WI38 (cell line): ENCODE data around the gene PIK3R3.
A peak's percentile ranks its signal among the peaks of the same experiment; 100 is the strongest.

Experiments used
- H3K4me3 ChIP-seq: 2 replicates; pipeline ENCODE4 v1.5.1; 2011; ENCODE audit warnings: low read depth, mild to moderate bottlenecking, control low read depth, low read length
- TF ChIP-seq, protein P1 (sequence below): IDR thresholded peaks from 2 replicates; pipeline ENCODE4 v1.5.1; 2012; ENCODE audit warnings: low read depth, mild to moderate bottlenecking, control low read depth, low read length

The PIK3R3 gene

DNA sequence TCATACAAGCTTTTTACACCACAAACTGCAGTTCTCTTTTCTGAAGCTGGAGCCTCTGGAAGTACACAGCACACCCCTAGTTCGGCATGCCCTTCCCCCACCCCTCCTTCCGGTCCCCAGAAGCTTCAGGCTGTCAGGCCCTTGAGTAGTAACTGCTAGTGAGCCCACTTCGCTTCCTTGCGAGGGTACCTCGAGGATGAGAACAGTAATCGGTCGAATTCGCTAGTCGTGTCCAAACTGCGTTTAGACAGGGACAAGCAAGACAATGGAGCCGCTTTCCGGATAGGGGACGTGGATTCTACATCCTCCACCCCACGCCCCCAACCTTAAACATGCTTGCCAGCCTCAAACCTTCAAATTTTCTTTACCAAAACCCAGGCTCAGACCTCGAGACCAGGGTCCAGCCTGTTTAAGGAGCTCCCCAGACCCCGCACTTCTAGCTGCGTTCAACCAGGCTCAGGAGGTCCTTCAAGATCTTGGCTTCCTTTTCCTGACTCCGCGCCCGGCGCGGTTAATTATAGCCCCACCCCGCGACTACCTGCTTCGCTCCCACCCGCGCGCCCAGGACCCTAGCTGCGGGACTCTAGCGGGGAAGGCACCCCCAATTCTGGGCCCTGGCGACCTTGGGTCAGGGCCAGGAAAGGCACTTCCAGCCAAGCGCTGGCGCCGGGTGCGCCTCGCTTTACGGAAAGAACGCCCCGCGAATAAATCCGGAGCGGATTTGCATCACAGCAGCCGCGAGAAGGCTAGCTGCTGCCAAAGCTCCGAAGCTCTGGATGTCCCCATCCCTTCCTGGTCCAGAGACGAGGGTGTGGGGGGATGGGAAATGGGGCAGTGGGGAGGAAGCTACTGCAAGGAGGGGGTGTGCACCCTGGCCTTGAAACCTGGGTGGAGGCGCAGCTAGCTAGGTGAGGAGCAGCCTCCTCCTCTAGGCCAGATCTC, 34.4 kb upstream of the PIK3R3 start:
- TF ChIP-seq, protein P1, sequence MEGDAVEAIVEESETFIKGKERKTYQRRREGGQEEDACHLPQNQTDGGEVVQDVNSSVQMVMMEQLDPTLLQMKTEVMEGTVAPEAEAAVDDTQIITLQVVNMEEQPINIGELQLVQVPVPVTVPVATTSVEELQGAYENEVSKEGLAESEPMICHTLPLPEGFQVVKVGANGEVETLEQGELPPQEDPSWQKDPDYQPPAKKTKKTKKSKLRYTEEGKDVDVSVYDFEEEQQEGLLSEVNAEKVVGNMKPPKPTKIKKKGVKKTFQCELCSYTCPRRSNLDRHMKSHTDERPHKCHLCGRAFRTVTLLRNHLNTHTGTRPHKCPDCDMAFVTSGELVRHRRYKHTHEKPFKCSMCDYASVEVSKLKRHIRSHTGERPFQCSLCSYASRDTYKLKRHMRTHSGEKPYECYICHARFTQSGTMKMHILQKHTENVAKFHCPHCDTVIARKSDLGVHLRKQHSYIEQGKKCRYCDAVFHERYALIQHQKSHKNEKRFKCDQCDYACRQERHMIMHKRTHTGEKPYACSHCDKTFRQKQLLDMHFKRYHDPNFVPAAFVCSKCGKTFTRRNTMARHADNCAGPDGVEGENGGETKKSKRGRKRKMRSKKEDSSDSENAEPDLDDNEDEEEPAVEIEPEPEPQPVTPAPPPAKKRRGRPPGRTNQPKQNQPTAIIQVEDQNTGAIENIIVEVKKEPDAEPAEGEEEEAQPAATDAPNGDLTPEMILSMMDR = no peak
- peak overlapping the region; percentile 20; the same call in 1 of the 2 replicates for H3K4me3 ChIP-seq

DNA sequence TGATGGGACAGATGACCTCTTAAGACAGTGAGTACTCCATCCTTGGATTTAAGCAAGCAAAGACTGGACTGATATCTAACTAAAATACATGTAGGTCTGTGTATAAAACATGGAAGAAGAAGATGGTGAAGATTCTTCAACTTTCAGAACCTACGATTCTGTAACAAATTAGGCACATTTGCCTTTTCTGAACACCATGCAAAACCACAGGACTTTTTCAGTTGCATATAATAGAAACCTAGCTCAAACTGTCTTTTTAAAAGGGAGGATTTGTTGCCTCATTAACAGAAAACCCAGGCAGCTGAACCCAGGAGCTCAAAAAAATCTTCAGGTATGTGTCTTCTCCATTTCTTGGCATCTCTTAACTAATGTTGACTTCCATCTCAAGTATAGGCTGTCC, 27.8 kb upstream of the PIK3R3 start:
- no peak overlapping the region for H3K4me3 ChIP-seq
- TF ChIP-seq, protein P1 = no peak

DNA sequence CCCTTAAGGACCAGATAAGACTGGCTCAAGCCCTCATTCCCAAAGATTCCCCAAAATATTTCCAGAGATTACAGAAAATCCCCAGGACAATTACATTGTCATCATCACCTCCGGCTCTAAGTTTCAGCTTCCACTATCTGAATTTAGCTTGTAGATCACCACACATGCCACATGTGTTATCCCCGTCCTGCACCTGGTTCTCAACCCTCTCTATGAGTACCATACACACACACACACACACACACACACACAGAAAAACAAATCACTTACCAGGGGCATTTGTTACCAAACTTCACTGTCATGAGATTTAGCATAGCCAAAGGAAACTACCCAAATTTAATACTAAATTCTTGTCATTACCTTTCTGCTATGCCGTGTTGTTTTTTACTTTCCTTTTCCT, 27.1 kb upstream of the PIK3R3 start:
- no peak overlapping the region for H3K4me3 ChIP-seq
- TF ChIP-seq, protein P1 = no peak

DNA sequence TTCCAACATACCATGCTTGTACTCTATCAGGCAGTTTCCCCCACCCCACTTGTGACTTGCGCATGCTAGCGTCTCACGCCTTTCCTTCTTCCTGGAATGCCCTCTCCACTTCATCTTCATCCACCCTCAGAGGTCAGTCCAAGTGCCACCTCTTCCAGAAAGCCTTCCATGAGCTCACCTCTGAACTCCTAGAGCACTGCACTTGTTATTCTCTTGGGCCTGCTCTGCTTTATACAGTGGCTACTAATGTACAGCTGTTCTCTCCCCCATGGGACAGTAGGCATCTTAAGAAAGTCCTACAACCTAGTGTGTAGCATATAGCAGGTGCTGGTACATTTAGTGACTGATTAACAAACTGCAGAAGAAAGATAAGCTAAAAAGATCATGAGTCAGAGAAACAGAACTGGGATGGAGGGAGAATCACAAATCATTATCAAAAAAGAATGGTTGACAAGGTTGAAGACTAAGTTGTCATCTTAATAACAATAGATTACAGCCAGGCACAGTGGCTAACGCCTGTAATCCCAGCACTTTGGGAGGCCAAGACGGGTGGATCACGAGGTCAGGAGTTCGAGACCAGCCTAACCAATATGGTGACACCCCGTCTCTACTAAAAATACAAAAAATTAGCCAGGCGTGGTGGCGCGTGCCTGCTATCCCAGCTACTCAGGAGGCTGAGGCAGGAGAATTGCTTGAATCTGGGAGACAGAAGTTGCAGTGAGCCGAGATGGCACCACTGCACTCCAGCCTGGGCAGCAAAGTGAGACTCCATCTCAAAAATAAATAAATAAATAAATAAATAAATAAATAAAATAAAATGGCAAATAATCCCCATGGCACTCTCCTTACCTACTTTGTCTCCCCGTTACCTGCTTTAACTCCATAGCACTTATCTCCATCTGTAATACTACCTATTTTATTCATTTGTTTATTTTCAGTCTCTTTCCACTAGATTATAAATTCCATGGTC, 26.2 kb upstream of the PIK3R3 start:
- TF ChIP-seq, protein P1 = no peak
- no peak overlapping the region for H3K4me3 ChIP-seq

DNA sequence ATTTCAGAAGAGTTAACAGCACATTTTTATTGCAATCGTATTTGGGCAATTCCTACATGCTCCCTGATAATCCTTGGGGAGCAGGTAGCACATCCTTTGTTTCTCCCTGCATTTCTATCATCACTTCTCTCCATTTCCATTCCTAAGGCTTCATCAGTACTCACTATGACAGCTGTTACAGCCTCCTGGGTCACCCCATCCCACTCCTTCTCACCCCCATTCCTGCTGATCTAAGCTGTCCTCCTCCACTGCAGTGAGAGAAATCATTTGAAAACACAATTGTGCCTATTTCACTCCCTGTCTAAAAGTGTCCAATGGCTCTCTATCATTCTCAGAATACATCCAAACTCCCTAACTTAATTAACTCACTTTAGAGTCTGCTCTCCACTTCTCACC, 25.5 kb upstream of the PIK3R3 start:
- no peak overlapping the region for H3K4me3 ChIP-seq
- TF ChIP-seq, protein P1 = no peak

DNA sequence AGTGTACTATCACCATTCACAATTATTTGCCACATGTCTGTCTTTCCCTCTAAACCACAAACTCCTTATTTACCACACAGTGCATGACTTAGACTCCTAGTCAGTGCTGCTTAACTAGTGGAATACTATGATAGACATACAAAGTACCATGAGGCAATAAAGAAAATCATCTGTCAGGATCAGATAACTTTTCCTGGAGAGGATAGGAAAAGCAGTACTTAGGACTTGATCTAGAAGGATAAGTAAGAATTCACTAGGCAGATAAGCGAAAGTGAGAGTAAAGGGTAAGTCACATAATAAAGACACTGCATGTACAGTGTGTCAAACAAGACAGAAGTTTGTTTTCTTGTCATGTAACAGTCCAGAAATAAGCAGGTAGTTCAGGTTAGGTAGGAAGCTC, 21.3 kb upstream of the PIK3R3 start:
- TF ChIP-seq, protein P1 = no peak
- no peak overlapping the region for H3K4me3 ChIP-seq
